Rectal smooth muscle tissue (tissue), 1 donor: Measurements from ENCODE around the gene PARD6G.
"Not testable (repeated sequence)": the region's sequence is repeated elsewhere in the genome, so short reads cannot be mapped to it uniquely, and the experiment has no call there.

Experiments used
- H3K27ac ChIP-seq: one replicate; pipeline ENCODE4 v1.7.0; 2013; ENCODE audit warnings: low read depth, low read length, inconsistent platforms
- H3K27me3 ChIP-seq: one replicate; pipeline ENCODE4 v1.7.0; 2013; ENCODE audit warnings: low read length; ENCODE audit not compliant: control insufficient read depth, insufficient read depth
- H3K36me3 ChIP-seq: one replicate; pipeline ENCODE4 v1.7.0; 2013; ENCODE audit warnings: low read length; ENCODE audit not compliant: control insufficient read depth, insufficient read depth
- H3K4me1 ChIP-seq: one replicate; pipeline ENCODE4 v1.7.0; 2013; ENCODE audit warnings: low read length; ENCODE audit not compliant: control insufficient read depth, insufficient read depth
- H3K4me3 ChIP-seq: one replicate; pipeline ENCODE4 v1.7.0; 2013; ENCODE audit warnings: low read length
- H3K9ac ChIP-seq: one replicate; pipeline ENCODE4 v1.7.0; 2013; ENCODE audit warnings: low read length

Gene PARD6G

DNA sequence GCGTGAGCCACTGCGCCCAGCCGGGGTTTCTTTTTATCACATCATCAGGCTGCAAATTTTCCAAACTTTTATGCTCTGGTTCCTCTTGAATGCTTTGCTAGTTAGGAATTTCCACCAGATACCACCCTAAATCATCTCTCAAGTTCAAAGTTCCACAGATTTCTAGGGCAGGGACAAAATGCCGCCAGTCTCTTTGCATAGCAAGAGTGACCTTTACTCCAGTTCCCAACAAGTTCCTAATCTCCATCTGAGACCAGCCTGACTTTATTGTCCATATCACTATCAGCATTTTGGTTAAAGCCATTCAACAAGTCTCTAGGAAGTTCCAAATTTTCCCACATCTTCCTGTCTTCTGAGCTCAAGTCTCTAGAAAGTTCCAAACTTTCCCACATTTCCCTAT, 27.8 kb downstream of the PARD6G start:
- not testable (repeated sequence) for H3K36me3 ChIP-seq, H3K27ac ChIP-seq, H3K4me3 ChIP-seq, H3K9ac ChIP-seq, H3K4me1 ChIP-seq, H3K27me3 ChIP-seq

DNA sequence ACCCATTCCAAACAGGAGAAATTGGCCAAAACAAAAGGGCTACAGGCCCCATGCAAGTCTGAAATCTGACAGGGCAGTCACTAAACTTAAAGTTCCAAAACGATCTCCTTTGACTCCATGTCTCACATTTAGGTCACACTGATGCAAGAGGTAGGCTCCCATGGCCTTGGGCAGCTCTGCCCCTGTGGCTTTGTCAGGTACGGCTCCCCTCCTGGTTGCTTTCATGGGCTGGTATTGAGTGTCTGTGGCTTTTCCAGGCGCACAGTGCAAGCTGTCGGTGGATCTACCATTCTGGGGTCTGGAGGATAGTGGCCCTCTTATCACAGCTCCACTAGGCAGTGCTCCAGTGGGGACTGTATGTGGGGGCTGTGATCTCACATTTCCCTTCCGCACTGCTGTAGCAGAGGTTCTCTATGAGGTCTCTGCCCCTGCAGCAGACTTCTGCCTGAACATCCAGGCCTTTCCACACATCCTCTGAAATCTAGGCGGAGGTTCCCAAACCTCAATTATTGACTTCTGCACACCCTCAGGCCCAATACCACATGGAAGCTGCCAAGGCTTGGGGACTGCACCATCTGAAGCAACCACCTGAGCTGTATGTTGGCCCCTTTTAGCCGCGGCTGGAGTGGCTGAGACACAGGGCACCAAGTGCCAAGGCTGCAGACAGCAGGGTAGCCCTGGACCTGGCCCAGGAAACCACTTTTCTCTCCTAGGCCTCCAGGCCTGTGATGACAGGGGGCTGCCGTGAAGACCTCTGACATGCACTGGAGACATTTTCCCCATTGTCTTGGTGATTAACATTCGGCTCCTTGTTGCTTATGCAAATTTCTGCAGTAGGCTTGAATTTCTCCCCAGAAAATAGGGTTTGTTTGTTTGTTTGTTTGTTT, 28.7 kb downstream of the PARD6G start:
- Histone ChIP-seq H3K9ac (no peak overlapping the region), H3K27ac (no peak overlapping the region), H3K4me1 (no peaks in the 10 kb centered on the region), H3K27me3 (no peaks in the 10 kb centered on the region), H3K36me3 (no peaks in the 10 kb centered on the region), H3K4me3 (no peak overlapping the region)

DNA sequence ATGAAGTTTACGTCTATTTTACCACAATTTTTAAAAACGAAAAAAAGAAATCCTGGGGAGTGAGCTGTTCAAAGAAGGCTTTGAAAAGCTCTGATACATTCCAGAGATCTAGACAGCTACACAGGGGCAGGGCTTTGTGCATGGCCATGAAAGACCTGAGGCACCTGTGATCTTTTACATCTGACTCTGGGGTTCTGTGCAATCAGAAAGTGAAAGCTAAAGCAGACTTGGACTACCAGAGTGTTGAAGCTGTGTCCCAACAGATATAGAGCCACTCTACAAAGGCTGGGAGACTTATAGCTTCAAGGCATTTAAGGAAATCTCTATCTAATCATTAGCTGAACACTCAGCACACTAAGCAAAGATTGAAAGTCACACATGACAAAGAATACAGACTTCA, 34.1 kb downstream of the PARD6G start:
- no peak overlapping the region for H3K4me3 ChIP-seq
- H3K4me1 ChIP-seq, result no peaks in the 10 kb centered on the region
- H3K9ac ChIP-seq, result no peak overlapping the region
- no peak overlapping the region for H3K27ac ChIP-seq
- no peaks in the 10 kb centered on the region for H3K27me3 ChIP-seq
- no peaks in the 10 kb centered on the region for H3K36me3 ChIP-seq

DNA sequence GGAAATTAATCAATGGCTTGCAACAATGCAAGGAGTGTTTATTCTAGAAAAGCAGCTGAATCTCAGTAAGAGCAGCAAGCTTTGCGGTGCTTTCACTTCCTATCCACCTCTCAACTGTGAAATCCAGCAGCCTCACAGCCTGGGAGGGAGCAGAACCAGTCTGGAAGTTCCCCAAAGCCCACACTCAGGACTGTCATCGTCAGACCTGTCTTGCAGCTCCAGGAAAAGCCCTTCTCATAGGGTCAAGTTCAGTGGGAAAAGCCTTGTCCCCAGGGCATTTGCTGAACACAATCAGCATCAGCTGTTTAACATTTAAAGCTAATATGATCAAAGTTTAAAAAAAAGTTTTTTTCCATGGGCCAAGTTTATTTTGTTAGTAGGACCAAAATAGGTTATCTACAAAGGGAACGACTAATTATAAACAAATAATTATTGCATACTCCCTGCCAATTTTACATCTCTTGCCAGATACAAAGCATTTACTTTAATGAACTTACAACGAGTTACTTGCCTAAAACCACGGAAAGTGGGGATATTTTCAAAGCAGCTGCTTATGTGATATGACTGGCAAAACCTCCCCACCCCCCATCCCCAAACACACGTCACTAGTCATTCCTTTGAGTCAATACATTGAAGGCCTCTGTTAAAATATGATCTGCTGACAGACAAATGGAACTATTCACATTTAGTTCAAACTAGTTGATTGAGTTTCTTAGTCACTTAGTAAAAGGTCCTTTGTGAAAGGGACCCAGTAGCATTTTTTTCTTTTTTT, 36.8 kb downstream of the PARD6G start:
- Histone ChIP-seq H3K9ac (no peak overlapping the region), H3K27me3 (no peaks in the 10 kb centered on the region), H3K27ac (no peak overlapping the region), H3K4me3 (no peak overlapping the region), H3K4me1 (no peaks in the 10 kb centered on the region), H3K36me3 (no peaks in the 10 kb centered on the region)

DNA sequence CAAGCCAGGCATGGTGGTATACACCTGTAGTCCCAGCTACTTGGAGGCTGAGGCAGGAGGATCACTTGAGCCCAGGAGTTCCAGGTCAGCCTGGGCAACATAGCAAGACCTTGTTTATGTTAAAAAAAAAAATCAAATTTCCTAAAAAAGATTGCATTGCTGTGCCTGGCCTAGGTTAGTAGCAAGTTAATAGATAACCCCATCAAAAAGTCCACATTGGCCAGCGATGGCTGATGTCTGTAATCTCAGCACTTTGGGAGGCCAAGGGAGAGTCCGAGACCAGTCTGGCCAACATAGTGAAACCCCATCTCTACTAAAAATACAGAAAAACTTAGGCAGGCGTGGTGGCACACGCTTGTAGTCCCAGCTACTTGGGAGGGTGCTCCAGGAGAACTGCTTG, 38.7 kb downstream of the PARD6G start:
- Histone ChIP-seq H3K9ac (no peak overlapping the region), H3K36me3 (no peaks in the 10 kb centered on the region), H3K4me3 (no peak overlapping the region), H3K27ac (no peak overlapping the region), H3K27me3 (no peaks in the 10 kb centered on the region), H3K4me1 (no peaks in the 10 kb centered on the region)

DNA sequence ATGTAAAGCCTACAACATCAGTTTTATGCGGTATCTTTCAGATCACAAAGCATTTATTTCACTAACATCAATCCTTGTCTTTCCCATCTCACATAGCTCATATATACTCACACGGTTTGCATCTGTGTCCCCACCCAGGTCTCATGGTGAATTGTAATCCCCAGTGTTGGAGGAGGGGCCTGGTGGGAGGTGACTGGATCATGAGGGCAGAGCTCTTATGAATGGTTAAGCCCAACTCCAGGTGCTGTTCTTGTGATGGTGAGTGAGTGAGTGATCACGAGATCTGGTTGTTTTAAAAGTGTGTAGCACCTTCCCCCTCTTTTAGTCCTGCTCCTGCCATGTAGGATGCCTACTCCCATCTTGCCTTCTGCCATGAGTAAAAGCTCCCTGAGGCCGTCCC, 42.0 kb downstream of the PARD6G start:
- Histone ChIP-seq H3K4me1 (no peaks in the 10 kb centered on the region), H3K4me3 (no peak overlapping the region), H3K36me3 (no peaks in the 10 kb centered on the region), H3K27ac (no peak overlapping the region), H3K9ac (no peak overlapping the region), H3K27me3 (no peaks in the 10 kb centered on the region)

DNA sequence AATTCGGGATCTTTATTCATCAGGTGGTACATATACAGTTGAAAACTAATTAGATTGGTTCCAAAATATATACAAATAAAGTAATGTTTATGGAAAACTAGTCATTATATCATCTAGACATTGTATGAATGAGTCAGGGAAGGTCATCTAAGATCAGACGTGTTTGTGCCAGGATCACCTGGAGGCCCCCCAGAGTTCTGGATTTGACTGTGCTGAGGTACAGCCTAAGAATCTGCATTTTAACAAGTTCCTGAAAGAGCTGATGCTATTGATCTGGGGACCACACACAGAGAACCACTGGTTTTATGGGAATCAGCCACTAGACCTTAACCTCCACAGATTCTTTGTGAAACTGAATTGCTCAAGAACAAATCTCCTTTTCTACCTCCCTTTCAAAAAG, 43.2 kb downstream of the PARD6G start:
- Histone ChIP-seq H3K36me3 (no peaks in the 10 kb centered on the region), H3K4me3 (no peak overlapping the region), H3K27me3 (no peaks in the 10 kb centered on the region), H3K4me1 (no peaks in the 10 kb centered on the region), H3K9ac (no peak overlapping the region), H3K27ac (no peak overlapping the region)

DNA sequence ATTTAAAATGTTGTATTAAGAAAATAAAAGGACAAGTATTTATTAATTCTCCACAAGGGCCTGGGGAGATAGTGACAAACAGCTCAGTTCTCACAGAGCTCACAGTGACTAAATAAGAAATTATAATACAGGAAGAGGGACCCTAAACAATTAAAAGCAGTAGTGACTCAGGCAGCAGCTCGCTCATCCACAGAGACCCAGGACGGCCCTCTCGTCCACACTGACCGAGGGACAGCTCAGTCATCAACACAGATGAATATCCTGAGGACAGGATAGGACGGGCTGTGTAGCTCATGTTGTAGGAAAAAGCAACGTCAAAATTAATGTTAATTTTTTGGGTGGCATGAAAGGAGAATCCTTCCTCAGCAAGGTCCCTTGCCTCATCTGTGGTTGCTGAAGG, 44.1 kb downstream of the PARD6G start:
- H3K4me3 ChIP-seq, result no peak overlapping the region
- no peaks in the 10 kb centered on the region for H3K4me1 ChIP-seq
- H3K27ac ChIP-seq, result no peak overlapping the region
- H3K36me3 ChIP-seq, result no peaks in the 10 kb centered on the region
- no peak overlapping the region for H3K9ac ChIP-seq
- H3K27me3 ChIP-seq, result no peaks in the 10 kb centered on the region

DNA sequence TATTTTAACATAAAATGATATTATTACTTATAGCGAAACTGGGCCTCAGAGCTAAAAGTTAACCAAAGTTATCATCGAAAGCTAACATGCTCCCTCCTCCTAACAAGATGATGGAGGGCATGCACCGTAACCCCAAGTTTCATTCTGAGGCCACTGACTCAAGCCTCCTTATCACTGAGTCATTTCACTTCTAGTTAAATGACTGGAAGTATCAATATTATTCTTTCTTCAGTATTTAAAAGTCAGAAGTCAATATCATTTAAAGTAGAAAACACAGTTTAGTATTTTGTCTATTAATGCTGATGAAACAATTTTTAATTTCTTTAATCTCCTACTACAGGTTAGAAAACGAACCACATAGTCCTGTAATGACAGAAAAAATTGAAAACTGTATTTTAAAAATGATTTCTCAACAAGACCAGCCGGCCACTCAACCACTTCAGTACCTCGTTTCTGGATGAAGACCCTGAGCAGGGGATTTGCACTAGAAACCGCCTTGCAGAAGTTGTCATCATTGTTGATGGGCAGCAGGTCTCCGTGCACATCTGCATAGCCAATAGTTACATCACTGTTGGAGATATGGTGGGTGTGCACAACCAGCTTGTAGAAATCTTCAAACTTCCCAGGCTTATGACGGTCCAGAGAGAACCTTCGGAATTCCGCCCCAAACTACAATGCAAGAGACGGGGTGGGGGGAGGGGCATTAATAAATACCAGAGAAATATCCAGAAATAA, 44.9 kb downstream of the PARD6G start:
- no peak overlapping the region for H3K27ac ChIP-seq
- H3K36me3 ChIP-seq, result no peaks in the 10 kb centered on the region
- H3K4me1 ChIP-seq, result no peaks in the 10 kb centered on the region
- H3K4me3 ChIP-seq, result no peak overlapping the region
- H3K9ac ChIP-seq, result no peak overlapping the region
- H3K27me3 ChIP-seq, result no peaks in the 10 kb centered on the region

DNA sequence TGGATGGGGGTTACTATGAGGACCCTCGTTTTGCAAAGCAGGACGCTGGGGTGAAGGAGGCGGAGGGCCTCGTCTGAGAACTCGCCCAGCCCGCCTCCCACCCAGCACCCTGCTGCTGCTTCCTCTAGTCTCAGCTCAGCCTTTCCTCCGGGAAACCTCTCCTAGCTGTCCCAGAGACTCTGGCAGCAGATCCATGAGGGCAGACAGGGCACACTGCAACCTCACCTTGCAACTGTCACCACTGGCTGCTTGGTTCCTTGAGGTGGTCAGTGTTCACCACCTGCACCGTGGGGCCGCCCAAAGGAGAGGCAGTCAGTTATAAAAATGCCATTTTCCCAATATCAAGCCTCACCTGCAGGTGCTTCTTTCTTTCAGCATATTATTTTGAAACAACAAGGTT, 45.6 kb downstream of the PARD6G start:
- Histone ChIP-seq H3K4me1 (no peaks in the 10 kb centered on the region), H3K27me3 (no peaks in the 10 kb centered on the region), H3K4me3 (no peak overlapping the region), H3K36me3 (no peaks in the 10 kb centered on the region), H3K9ac (no peak overlapping the region), H3K27ac (no peak overlapping the region)

DNA sequence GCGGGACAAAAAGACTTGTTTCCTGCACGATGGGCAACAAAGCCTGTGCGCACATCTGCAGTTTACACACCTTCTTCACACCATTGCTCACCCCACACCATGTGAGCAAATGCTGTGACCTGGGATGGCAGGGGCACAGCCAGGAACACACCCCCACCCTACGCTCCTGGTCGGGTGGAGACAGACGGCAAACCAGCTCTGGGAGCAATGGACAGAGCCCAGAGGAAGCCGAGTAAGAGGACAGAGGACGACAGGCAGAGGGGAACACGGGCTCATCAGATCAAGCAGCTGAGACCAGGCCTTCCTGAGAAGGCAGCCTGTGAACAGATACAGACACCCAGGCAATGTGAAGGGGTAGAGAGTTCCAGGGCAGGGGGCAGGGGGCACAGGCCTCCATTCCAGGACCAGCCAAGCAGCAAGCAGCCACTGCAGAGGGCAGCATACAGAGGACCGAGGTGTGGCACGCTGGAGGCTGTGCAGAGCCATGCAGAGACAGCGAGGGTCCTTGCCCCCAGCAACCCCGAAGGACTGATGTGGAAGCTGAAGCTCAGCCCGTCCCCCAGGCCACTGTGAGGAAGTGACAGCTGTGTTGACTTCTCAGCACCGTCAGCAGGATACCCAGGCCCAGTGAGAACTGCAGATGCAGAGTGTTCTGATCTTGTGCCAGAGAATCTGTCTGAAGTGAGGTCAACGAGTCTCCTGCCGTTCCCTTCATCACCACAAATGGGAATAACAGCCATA, 46.2 kb downstream of the PARD6G start:
- no peaks in the 10 kb centered on the region for H3K4me1 ChIP-seq
- no peaks in the 10 kb centered on the region for H3K27me3 ChIP-seq
- no peak overlapping the region for H3K9ac ChIP-seq
- no peaks in the 10 kb centered on the region for H3K36me3 ChIP-seq
- H3K4me3 ChIP-seq, result no peak overlapping the region
- H3K27ac ChIP-seq, result no peak overlapping the region
